NCI-H748 (cell line): Measurements from ENCODE around the gene TMEM156.

Experiments used
- DNase-seq: peaks from one replicate; lab custom pipeline; 2025; ENCODE audit not compliant: unreplicated experiment; lab: John Stamatoyannopoulos, UW

Gene TMEM156

DNA sequence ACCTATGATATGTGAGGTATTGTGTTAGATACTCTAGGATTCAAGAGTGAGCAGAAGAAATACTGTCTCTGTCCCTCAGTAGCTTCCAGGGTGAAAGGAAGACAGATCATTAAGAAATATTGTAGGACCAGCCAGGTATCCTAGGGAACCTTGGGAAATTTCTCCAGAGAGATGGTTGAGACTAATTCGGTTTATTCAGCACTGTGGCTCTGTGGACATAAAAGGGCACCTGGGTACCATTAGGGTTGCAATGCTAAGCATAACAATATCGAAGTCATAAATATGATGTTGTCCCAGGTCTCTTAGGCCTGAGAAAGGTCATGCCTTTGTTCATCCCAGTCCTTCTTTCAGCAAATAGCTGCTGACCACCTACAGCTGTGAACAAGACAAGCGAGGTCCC, 103.6 kb downstream of the TMEM156 start:
- DNase-seq = no peak

DNA sequence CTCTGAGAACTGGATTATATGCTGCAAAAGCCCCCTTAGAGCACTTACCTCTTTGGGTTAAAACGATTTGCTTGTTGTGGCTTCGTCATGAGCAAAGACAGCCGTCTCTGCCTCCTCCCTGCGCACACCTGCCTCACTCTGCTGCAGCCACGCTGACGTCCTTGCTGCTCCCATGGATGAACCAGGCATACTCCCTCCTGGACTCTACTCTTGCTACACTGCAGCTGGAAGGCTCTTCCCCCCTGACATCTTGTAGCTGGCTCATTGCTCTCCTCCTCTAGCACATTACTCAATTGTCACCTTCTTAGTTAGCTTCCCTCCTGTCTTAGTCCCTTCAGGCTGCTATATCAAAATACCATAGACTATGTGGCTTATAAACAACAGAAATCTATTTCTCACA, 105.3 kb downstream of the TMEM156 start:
- no peak for DNase-seq

DNA sequence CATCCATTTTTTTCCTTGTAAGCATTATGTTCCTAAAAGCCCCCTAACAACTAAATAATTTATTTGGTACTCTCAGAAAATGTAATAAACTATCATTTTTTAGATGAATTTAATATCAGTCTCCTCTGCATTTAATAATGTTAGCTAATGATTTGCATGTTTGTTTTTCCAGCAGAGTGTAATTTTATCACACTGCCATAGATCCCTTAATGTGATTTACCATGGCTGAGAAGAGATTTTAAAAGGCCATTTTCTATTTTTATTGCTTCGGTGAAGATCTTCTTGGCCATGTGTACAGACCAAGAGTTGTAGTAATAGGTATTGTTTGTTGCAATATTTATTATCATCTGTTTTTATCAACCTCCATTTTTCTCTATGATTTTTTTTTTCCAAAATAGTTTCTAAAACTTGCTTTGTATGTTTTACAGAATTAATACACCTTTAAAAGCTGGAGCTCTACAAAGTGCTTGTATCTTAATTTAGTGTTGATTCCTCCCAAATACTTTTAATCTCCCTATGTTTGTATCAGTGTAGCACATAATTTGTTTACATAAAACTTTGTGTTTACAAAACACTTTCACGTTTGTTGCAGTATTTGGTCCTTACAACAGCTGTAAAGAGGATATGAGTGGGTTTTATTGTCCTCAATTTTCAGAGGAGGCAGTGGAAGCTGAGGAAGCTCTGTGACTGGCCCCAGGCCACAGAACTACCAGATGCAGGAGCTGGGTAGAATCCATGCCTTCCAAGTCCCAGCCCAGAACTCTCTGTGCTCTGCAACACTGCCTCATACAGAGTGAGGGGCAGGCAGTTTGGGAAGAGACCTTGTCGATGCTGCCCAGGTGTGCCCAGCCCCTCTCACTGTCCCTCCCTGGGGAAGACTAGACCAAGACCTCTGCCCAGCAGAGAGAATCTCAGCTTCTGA, 106.5 kb downstream of the TMEM156 start:
- no peak for DNase-seq

DNA sequence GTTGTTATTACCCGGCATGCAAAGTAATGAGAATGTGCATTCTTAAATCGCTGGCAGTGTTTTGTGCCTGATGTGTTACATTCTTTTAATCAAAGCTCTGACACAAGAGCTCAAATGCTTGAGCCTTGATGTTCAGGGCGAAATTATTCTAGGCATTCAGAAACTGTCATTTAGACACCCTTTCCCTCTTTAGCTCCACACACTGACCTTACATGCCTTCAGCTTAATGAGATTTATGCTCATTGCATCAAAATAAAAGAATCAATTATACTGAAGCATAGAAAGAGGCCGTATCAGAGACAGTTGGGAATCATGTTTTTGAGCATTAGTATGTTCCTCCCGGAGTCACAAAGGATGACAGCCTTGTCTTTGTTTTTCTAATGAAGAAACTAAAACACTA, 107.9 kb downstream of the TMEM156 start:
- no peak for DNase-seq

DNA sequence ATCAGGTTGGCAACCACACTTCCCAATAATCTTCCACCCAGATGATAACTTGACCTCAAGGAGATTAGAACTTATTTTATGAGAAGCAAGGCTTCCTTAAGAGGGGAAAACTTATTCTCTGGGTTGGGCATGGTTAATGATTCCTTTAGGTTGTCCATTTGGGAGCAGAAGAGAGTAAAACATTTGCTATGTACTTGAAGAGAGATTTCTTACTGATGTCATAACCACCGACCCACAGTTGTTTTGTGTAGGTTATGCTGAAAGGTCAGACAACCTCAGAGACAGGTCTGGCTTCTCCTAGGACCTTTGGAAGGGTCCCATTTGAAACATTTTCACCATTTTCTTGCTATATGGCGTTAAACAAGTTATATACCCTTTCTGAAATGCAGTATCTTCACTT, 108.5 kb downstream of the TMEM156 start:
- no peak for DNase-seq

DNA sequence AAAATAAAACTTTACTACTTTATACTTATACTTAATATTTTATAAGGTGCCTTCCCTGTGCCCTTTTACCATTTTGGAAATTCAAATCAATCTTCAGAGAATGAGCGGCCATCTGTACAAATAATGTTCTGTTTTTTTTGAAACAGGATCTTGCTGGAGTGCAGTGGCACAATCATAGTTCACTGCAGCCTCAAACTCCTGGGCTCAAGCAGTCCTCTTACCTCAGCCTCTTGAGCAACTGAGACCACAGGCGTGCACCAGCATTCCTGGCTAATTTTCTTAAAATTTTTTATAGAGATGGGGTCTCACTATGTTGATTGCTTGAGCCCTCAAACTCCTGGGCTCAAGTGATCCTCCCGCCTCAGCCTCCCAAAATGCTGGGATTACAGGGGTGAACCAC, 111.1 kb downstream of the TMEM156 start:
- no peak for DNase-seq

DNA sequence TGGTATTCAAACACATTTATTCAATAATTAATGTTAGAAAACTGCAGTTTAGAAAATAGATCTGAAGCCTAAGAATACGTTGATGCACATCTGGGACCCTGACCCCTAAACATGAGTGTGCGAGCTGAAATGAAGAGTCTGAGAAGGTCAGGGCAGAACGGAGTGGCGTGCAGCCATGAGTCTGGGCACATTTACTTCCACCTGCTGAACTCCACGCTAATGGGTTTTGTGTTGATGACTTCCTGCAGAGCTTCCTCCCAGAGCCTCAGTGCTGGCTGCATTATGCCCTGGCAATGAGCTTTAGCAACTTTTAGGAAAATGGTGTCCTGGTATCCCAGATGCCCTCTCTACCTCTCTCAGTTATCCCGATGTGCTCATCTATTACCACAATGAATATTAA, 111.5 kb downstream of the TMEM156 start:
- no peak for DNase-seq

DNA sequence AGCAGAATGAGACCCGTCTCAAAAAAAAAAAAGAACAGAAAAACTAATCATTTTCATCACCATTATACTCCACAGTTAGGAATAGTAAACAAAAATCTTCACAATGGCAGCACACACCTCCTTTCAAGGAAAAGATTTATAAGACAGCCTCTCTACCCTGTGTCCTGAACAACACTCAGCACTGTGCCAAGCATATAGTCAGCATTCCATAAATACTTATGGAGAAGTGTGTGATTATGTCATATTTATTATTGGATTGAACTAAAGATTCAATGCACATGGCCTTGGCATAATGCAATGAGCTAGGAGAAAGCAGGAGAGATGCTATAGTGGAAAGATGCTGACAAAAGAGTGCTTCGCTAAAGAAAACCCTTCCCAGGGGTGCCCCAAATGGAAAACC, 112.0 kb downstream of the TMEM156 start:
- no peak for DNase-seq

DNA sequence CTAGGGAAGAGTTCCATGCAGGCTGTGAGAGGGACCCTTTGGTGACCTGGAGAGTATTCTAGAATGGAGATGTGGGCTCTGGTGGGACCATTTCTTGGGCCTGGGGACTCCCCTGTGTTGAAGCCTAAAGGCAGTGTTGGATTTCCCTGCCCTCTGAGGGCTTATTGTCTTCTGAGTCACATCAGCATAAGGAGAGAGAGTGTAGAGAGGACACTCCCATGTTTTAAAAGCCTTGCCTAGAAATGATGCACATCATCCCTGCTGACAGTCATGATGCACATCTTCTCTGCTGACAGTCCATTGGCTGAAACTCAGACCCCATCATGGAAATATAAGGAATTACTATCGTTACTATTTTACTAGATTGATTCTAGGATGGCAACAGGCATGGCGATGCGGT, 112.7 kb downstream of the TMEM156 start:
- no peak for DNase-seq

DNA sequence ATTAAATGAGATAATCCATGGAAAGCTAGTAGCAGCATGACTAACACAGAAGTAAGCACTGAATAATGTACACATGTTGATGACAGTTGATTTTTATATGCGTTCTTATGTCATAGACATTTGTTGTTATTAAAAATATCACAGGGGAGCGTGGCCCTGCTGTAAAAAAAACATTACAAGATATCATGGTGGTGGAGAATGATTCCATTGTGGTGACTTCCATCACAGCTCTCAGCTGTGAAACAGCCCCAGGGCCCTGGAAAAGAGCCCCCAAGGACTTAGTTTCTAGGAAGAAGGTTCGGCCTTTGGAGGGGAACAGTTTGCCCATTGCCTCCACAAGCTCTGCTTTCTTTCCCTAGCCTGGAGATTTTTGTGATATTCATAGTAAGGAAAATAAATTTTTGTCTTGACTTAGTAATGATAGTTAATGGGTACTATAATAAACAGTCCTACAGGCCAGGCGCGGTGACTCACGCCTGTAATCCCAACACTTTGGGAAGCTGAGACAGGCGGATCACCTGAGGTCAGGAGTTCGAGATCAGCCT, 114.7 kb downstream of the TMEM156 start:
- DNase-seq = no peak
